Skin epidermis (tissue), 12 donors: ENCODE results near the gene ADAM8.

Experiments
- H3K27ac ChIP-seq, 21 experiments: fragments of 200-600 bp; sonication (generic) in 11 of 21; one replicate each; pipeline ENCODE4 v1.5.0; 2020; ENCODE audit warnings: mild to moderate bottlenecking in 3 of 21, inconsistent platforms in 2 of 21, moderate library complexity in 2 of 21
- H3K4me3 ChIP-seq, 7 experiments: fragments of 200-600 bp; sonication (generic) in 2 of 7; one replicate each; pipeline ENCODE4 v1.5.0; 2020; ENCODE audit warnings: inconsistent platforms in 2 of 7, mild to moderate bottlenecking in 2 of 7, moderate library complexity in 1 of 7

The ADAM8 gene

DNA sequence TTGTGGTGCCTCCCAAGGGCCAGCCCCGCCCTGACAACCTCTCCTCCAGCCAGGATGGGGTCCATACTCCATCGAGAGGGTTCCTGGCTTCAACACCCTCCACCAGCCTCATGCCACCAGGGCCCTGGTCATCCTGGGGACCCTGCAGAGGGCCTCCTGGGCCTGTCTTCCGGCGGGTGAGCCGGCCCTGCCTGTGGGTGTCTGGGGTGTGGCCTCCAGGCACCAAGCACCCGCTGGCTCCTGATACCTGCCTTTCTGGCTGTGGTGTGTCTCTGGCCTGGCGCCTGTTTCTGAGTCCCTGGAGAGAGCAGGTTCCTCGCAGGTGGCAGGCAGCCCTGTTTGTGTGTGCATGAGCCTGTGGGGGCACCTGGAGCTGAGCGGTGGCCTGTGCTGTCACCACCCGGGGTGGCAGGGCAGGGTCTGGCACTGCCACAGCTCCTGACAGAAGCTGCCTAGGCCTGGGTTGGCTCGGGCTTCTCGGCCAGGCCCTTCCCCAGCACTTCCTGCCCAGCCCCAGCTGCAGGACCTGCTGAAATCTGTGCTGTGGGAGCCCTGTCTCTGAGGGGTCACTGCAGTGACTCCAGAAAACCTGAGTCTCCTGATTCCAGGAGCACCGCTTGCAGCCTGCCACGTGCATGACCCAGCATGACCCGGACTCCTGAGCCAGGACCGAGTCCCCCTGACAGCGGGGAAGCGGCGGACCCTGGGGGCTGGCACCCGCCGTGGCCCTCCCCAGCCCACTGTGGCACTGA, 18.4 kb downstream of the ADAM8 start:
- Histone ChIP-seq H3K4me3 (peak overlapping the region in 1 of 7 experiments; percentile 4), H3K27ac (peak overlapping the region; percentile 44 to 98 (median 85))

DNA sequence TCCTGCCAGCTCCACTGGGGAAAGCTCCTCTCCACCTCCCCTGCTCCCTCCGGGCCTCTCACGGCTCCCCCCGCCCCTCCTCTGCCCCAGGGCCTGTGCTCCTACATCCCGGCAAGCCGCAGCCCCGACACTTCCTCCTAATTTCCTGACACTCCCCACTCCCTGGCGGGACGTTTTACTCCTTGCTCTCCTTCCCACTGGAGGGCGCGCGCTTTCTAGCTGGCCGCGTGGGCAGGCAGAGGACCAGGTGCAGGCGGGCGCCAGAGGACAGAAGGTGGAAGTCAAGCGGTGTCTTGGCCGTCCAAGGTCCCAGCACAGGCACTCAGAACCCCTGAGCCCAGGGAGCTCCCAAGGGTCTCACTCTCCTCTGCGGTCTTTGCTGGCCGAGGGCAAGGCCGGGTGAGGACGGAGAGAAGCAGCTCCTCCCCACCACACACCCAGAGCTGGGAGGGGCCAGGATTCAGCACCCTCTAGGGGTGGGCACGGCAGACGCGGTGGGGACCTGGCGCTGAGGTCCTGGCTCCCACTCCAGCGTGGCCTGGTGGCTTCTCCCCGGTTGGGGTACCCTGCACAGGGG, 19.1 kb downstream of the ADAM8 start:
- peak overlapping the region; percentile 44 to 98 (median 85) for H3K27ac ChIP-seq
- peak overlapping the region in 2 of 7 experiments; percentile 4 to 31 for H3K4me3 ChIP-seq

DNA sequence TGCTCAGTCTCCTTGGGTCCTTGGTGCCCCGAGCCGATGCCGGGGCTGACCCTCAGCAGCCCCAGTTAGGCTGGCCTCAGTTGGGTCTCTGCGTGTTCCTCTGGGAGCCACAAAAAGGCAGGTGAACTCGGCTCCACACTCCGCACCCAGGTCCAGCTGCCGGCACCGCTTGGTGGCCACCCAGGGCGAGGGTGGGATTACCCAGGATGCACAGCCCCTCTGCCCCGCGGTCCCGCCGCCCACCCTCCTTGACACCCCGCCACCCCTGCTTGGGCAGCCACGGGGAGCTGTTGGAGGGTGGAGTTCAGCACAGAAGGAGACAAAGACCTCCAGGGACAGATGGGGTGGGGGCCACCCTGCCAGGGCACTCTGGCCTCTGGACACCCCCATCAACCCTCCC, 21.3 kb downstream of the ADAM8 start:
- Histone ChIP-seq H3K27ac (no peak overlapping the region), H3K4me3 (no peak overlapping the region)

DNA sequence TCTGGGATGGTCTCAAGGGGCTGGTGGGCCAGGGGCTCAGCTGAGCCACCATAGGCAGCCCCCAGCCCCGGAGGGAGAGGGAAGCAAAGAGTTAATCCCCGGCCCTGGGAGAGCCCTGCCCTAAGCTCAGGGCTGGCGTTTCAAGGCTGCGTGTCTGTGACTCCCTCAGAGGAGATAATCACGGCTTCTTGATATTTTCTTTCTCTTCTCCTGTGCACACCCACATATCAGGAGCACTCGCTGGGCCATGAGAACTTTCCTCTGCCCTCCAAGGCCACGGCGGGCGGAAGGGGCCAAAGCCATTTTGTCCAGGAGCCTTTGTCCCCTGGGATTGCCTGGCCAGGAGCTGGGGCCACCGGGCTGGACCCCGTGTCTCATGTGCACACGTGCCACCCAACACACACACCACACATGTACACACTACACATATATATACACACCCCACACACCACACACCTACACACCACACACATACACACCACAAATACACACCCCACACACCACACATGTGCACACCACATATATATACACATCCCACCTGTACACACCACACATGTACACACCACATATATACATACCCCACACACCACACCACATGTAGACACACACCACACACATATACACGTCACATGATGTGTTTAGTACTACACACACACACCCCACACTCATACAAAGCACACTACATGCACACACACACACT, 22.1 kb downstream of the ADAM8 start:
- Histone ChIP-seq H3K27ac (no peak overlapping the region), H3K4me3 (no peak overlapping the region)

DNA sequence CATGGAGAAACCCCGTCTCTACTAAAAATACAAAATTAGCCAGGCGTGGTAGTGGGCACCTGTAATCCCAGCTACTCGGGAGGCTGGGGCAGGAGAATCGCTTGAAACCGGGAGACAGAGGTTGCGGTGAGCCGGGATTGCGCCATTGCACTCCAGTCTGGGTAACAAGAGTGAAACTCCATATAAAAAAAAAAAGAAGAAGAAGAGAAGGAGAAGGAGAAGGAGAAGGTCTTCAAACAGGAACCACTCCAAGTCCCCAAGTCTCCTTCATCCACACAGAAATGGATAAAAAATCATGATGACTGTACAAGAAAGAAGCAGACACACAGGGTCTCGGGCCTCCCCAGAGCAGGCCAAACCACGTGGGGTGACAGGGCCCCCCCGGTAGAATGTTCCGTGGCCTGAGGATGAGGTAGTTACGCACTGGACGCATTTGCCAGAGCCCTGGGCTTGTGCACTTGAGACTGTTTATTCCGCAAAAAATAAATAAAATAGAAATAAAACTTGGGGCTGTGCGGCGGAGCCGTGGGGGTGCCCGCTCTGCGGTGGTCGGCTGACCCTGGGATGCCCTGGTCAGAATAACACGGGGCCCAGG, 23.2 kb downstream of the ADAM8 start:
- Histone ChIP-seq H3K27ac (no peak overlapping the region), H3K4me3 (no peak overlapping the region)

DNA sequence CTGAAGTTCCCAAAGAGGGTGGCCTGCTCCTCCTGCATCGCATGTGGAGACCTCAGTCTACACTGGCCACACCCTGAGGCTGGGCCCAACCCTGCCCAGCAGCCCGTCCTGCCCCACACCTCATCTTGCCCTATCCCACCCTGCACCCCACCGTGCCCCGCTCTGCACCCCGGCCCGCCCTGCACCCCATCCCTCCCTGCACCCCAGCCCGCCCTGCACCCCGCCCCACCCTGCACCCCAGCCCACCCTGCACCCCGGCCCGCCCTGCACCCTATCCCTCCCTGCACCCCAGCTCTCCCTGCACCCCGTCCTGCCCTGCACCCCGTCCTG, 24.5 kb downstream of the ADAM8 start:
- Histone ChIP-seq H3K4me3 (no peak overlapping the region), H3K27ac (no peak overlapping the region)

DNA sequence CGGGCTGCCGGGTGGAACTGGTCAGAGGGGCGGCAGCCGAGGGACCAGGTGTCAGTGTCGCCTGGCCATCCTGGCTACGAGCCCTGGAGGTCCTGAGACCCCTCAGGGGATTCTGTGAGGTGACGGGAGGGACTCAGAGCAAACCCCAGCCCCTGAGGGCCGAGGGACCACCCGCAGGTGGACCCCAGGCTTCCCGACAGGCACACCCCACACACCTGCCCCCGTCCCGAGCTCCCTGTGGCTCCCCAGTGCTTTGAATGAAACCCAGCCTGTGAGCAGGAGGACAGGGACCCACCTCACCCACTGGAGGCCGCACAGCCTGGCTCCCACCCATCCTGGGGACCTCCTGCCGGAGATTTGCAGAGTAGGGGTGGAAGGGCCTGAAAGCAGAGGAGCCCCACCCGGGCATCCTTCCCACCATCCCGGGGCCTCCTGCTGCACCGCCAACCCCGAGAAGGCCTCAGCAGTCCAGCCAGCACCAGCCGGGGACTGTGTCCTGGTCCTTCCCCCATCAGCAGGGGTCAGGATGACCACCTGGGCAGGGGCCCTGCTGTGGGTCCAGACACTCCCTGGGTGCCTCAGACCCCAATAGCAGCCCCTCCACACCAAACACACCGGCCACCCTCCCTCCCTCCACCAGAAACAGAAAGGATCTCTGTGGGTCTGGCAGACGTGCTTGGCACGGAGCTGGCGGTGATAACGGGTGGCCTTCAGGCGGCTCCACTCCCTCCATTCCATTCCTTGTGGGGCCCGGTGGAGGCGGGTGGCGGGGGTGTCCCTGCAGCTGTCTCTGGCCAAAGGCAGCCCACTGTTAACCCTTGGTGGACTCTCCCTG, 25.1 kb downstream of the ADAM8 start:
- Histone ChIP-seq H3K4me3 (no peak overlapping the region), H3K27ac (no peak overlapping the region)

DNA sequence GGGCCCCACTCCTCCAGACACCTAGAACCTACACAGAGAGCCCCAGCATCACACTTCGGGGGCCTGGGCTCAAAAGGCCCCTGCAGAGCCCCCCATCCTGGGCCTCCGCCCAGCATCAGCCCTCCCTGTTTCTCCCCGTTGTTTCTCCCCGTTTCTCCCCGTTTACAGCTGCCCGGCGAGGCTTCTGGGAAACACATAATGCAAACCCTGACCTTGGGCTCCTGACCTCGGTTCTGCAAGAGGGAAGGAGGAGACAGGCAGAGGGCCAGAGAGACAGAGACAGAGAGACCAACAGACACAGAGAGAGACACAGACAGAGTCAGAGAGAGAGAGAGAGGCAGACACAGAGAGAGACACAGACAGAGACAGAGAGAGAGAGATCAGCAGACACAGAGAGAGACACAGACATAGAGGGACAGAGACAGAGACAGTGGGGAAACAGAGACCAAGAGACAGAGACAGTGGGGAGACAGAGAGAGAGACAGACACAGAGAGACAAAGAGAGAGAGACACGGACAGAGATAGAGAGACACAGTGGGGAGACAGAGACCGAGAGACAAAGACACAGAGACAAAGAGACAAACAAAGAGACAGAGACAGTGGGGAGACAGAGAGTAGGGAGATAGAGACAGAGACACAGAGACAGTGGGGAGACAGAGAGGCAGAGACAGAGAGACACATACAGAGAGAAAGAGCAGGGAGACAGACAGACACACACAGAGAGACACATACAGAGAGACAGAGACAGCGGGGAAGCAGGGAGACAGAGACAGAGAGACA, 26.5 kb downstream of the ADAM8 start:
- no peak overlapping the region for H3K4me3 ChIP-seq
- no peak overlapping the region for H3K27ac ChIP-seq

DNA sequence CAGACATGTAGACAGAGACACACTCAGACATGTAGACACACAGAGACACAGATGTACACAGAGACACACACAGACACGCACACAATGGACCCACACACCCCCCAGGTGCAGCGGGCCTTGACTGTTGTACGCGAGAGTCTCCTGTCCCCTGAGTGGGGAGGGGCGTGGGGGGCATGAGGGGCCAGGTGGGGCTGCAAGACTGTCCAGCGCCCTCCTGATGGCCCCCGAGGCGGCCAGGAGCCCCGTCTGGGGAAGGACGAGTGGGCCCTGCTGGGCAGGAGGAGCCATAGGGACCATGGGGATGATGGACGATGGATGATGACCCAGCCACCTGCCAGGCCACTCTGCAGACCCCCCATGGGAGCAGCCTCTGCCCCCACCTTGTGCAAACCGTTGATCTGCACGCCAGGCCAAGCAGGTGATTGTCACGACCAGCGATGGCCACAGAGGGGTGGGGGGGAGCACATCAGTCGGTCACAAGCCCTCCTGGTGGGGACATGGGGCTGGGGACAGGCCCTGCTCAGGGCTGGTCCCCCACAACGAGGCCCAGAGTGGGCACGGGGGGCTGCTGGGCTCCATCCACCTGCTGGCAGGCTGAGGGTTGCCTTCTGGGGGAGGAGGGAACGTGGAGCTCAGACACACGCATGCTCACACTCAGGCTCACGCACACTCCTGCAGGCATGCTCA, 27.4 kb downstream of the ADAM8 start:
- H3K27ac ChIP-seq: no peak overlapping the region
- H3K4me3 ChIP-seq: no peak overlapping the region

DNA sequence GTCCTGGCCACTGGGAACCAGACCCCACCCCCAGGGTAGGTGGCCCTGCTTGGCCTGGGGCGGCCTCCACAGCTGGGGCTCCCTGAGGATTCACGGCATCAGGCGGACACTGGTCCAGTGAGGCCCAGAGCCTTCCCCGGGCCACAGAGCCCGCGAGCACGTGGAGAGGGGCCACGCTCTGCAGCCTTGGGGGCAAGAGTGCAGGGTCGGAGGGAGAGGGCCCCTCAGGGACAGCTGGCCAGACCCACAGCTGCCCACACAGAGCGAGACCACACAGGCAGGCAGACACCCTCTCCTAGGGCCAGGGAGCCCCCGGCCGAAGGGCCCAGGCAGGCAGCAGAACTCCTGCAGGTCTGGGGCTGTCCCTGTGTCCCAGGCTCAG, 28.3 kb downstream of the ADAM8 start:
- Histone ChIP-seq H3K4me3 (no peak overlapping the region), H3K27ac (no peak overlapping the region)

DNA sequence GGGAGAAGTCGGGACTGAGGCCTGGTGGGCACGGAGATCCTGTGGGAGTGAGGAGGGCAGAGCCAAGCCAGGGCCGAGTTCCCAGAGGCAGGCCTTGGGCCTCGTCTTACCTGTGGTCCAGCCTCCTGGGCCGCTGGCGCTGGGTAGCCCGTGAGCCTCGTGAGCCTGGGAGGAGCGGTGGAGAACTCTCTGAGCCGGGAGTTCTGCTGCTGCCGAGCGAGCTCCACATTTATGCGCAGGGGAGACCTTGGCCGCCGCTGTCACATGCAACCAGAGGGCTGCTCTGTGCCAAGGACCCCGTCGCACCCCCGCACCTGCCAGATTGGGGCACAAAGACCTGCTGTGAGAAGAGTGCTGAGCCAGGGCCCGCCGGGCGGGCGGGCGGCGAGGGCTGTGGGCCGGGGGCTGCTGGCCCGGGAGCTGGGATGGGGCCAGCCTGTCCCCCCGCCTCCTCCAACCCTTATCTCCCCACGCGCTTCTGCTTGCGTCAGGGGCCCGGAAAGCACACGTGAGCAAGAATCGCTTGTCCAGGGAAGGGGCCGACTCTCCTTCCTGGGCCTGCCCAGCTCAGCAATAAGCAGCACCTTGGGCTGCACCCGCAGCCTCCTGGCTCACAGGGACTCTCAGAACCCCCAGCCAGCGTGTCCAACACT, 28.9 kb downstream of the ADAM8 start:
- Histone ChIP-seq H3K27ac (no peak overlapping the region), H3K4me3 (no peak overlapping the region)

DNA sequence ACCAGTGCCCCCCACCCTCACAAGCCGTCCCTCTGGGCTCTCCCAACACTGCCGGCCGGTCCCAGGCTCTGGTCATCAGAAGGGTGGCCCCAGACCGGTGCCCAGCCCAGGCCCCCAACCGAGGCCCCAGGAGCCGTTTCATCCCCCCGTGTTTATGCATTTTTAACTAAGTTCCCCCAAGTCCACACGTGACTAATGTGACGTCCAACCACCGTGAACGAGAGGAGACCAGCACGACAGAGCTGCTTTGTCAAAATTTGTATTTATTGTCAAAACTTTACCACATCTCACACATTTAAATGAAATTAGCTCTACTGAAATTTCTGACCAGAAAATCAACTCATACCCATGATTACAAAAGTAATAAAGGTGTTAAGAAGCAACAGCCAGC, 30.4 kb downstream of the ADAM8 start:
- no peak overlapping the region for H3K27ac ChIP-seq
- H3K4me3 ChIP-seq: no peak overlapping the region

DNA sequence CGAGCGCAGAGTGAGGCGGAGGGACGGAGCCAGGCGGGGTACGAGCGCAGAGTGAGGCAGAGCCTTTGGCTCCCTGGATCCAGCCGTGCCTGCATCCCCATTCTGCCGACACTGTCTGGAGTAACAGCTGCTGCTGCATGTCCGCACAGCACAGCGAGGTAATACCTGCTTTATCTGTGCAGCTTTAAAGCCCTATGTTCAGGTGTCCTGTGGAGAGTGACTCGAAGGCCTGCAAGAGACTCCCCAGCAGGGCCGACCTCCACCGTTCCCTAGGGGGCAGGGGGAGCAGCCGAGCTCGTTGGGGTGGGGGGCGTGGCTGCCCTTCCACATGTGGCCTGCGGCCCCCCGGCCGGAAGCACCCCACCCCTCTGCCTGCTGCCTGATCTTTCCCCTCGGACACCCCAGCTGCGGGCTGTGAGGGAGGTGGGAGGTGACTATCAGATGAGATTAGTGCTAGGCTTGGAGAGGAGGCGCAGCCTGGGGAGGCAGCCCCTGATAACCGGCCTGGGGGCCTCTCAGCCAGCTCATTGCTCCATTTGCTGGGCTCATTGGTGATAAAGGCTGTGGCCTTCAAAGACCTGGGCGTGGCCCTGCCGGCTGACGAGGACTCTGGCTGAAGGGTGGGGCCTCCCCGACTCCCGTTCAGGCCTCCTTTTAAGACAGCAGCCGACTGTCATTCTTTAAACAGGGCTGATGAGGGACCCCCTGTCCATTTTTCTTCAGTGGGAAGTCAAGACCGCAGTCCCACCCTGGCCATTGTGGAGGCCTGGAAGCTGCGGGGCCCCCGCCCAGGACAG, 31.0 kb downstream of the ADAM8 start:
- Histone ChIP-seq H3K27ac (no peak overlapping the region), H3K4me3 (no peak overlapping the region)

DNA sequence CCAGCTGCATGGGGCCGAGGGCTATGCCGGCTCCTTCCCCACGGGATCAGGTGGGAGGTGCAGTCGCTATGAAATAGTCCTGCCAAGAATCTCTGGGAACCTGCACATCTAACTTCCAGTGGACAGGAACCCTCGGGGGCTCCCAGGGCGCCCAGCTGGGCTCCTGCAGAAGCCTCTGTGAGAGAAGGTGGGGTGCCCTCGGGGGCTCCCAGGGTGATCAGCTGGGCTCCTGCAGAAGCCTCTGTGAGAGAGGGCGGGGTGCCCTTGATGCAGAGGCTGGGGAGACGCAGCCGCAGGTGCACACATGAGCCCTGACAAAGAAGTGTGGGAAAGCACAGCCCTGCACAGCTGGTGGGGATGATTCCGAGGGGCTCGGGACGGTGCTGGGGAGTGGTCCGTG, 33.1 kb downstream of the ADAM8 start:
- H3K4me3 ChIP-seq: no peak overlapping the region
- no peak overlapping the region for H3K27ac ChIP-seq

DNA sequence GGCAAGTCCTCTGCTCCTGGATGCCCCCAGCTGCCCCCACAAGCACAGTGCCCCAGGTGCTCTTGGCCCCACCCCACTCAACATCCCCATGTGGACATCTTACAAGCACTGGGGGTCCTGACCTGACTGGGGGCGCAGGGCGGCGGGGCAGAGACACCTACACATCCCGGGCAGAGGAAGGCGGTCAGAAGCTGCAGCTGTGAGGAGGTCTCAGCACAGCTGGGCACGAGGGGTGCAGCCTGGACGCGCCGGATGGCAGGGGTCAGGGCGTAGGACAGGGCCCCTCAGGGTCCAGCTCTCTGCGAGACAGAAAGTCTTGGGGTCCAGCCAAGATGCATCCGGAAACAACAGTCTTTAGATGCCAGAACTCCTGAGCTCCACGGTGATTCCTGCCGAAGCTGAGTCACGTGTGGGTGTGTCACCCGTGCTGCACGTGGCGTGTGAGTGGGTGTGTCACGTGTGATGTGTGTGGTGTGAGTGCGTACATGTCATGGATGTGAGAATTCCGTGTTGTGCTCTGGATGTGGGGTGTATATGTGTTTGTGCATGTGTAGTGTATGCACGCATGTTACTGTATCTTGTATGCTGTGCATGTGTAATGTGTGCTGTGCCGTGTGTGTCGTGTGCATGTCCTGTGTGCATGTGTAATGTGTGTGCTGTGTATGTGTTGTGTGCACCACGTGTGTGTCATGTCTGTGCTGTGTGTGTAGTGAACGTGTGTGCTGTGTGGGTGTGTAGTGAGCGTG, 33.9 kb downstream of the ADAM8 start:
- H3K27ac ChIP-seq: no peak overlapping the region
- H3K4me3 ChIP-seq: no peak overlapping the region

DNA sequence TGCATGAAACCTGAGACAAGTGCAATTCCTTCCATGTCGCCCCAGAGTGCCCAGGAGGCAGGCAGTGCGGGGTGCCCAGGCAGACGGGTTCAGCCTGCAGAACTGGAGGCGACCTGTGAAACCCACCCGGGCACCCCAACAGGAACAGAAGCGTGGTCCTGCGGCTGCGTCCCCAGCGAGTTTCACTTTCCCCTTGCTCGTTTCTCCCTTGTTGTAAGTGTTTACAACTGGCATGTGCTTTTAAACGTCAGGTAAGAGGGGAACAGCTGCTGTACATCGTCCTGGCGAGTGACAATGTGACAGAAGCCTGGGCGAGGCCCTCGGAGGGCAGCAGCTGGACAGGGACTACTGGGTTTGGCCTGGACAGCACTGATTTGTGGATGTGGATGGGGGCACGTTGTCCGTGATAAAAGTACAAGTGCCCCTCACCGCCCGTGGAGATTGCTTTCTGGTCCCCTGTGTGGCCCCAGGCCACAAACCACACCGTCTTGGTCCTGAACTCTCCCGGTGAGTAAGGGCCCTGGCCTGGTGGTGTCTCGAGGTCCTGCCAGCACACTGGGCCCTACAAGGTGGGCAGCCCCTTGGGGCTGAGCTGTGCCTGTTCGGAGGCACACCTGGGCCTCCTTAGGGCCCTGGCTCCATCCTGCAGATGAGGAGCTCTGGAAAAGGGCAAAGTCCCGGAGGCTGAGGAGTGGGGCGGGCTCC, 35.0 kb downstream of the ADAM8 start:
- H3K27ac ChIP-seq: peak overlapping the region in 1 of 21 experiments; percentile 3
- H3K4me3 ChIP-seq: peak overlapping the region in 3 of 7 experiments; percentile 9 to 27 (median 20)
